Stimulated activated CD4-positive, alpha-beta T cell treated with anti-CD3 and anti-CD28 coated beads, Interleukin-2, amount 100 ng/mL, for 48 hours (primary cell): ENCODE data around the gene PDHA2.
"Not testable (repeated sequence)": the region's sequence is repeated elsewhere in the genome, so short reads cannot be mapped to it uniquely, and the experiment has no call there.

ENCODE experiments used
- DNase-seq, 2 donors: peaks; one replicate each; pipeline ENCODE4 v3.0.0-alpha.2; 2020

Gene PDHA2

GRCh38 chr4:95839891-95840290 is at the start of gene PDHA2:
PDHA2 (plus strand) TSS chr4:95840093; CDS start chr4:95840151, 58 bp downstream.
- no peak for DNase-seq

DNA sequence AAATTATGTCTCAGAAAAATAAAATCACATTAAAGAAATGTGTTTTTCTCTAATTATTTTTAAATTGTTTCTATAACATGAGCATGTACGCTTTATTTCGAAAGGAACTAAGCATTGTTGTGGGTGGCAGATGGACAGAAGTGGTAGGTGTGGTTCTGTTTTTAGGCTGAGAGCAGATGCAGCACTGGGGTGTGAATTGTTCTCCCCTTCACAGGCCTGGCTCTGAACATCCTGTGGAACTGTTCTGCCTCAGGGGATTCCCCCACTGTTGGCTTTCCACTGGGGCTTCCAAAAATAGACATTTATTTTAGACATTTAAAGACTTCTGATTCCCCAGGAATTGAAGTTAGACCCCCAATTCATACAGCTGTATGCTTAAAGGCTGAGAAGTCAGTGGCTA is 41.9 kb upstream of the PDHA2 start:
- DNase-seq = no peak

GRCh38 chr4:95798727-95799126 is 41.2 kb upstream of the PDHA2 start:
- DNase-seq = no peak

DNA sequence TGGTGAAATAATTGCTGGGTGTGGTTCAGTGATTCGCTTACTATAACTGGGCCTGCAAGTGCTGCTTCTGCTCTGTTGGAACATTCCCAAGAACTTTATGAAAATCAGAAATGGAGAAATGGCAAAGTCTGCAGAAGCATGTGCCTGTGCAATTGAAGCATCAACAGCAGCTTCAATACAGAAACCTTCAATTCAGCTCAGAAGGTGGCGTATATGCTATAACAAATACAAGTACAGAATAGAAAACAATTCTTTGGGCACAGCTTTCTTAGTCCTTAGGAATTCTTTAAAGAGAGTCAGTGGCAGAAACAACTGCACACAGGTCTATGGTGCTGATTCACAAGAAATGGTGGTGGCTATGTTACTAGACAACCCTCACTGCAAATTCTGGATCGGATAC is 18.0 kb upstream of the PDHA2 start:
- no peak for DNase-seq

DNA sequence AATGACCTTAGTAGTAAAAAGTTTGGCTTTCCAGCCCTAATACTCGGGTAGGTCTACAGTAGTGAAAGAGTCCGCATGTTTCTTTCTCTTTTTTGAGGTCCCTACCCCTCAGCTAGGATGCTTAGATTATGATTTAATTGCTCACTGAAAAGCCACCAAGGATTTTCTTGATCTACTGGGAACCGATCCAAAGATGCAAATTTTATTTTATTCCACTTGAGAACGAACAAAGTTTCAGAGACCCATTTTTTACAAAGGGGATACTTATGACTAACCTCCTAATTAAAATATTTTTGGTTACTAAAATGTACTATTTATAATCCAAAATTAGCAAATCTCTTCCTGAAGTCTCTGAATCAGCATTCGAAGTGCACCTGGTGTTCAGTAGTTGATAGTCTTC is 14.3 kb upstream of the PDHA2 start:
- DNase-seq = no peak

- no peak for DNase-seq
Observed at GRCh38 chr4:95830651-95831050, 9.2 kb upstream of the PDHA2 start.

DNA sequence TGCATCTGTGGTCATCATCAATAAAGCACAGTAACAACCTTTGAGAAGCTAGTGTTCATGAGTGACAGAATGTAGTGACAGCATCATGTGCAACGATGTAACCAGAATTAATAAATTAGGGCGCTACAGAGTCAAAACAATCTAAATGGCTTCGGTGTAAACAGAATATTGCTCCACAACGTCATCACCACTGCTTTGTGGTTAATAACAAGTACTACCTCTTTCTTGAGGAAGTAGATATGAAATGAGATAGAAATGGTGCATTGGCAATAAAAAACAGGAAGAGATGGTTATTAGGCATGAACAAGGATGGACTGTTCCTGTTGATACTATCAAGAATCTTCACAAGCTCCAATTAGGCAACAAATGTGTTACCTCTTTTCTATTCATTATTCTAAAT is 8.7 kb upstream of the PDHA2 start:
- no peak for DNase-seq

GRCh38 chr4:95833711-95834194 is 6.1 kb upstream of the PDHA2 start:
- DNase-seq = no peak

- no peak for DNase-seq
Observed at GRCh38 chr4:95835672-95836071, 4.2 kb upstream of the PDHA2 start.

DNA sequence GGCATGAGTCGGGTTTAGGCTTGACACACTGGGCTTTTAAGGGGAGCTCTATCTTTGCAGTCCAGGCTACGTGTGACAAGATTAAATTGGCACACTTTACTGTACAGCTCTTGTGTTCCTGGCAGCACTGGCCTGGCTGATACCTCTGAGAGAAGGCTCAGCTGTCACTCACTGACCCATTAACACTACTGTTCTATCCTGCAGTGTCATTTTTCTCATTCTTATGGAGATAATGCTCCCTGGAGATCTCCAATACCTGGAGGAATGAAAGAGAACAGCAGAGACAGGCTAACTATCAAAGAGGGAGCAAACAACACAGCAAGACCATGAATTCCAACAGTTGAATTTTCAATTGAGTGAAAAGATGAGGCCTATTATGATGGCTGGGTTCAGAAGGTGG is 1.7 kb upstream of the PDHA2 start:
- no peak for DNase-seq

DNA sequence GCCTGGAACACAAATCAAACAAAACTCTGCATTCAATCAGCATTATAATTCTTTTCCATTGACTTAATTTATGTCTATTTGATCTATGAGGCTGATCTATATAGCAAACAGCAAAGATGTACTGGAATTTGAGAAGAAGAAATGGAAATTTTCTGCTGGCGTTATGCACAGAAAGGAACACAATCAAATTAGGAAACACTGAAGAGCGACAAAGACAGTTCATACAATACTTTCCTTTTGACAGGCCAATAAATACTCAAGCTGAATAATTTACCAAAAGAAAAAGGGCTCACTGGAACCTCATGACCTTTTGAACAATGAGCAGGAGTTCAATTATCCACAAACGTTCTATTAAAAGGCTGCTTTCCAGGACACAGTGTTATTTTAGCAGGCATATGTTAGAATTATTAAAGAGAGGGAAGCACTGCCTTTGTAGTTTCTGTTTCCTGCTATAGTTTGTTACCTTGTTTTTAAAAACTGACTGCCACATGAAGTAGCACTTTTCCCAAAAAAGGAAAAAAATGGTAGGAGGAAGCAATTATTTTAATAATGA is 8.1 kb downstream of the PDHA2 start:
- no peak for DNase-seq

GRCh38 chr4:95850161-95850560 is 10.3 kb downstream of the PDHA2 start:
- no peak for DNase-seq

DNA sequence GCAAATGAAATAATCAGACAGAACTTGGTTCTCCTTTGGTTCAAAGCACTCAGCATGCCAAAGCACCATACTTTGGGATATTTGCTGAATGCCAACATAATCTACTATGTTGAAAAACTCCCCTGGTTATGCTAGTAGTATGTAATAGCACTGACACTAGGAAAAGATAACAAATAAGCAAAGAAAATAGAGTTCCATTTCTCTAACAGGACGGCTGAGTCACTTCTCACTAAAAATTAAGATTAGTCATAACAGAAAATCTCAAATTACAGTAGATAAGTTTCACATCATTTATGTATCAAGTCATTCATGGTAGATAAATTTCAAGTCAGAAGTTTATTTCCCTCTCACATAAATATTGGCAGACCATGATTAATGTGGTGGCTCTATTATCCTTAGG is 17.9 kb downstream of the PDHA2 start:
- DNase-seq = no peak

GRCh38 chr4:95867919-95868318 is 28.0 kb downstream of the PDHA2 start:
- no peak for DNase-seq

- DNase-seq = not testable (repeated sequence)
Observed at GRCh38 chr4:95869414-95869813, 29.5 kb downstream of the PDHA2 start.

DNA sequence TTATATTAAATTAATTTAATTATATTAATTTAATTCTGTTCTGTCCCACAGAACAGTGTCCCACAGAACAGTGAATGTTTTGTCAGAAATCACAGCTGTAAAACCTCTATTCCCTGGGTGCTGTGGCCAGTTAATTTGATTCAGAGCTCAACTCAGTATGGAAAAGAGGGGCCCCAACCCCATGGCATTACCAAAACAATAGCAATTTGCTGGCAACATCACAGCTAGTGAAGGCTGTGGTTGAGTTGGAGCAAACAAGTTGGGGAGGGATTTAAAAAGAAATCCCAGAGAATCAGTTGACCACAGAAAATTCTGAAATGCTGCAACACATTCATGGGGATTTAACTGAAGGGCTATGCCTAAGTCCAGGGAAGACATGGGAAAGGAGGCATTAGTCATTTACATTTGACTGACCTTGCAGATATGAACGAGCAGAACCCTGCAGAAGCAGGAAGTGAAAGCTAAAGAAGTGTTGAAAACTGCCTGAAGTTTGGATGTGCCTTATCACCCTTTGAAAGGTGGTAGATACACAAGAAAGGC is 30.1 kb downstream of the PDHA2 start:
- DNase-seq = no peak

DNA sequence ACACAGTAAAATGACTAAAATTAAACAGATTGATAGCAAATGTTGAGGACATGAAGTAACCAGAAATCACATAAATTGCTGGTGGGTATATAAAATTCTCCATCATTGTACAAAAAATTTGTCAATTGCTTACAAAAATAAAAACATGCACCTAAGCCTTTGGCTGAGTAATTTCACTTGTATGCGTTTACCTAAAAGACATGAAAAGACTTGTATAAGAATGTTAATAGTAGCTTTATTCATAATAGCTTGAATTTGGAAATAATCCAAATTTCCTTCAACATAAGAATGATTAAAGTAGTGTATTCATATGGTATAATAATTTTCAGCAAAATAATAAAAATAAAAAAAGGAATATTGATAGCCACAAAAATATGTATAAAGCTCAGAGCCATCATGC is 37.7 kb downstream of the PDHA2 start:
- DNase-seq = no peak

DNA sequence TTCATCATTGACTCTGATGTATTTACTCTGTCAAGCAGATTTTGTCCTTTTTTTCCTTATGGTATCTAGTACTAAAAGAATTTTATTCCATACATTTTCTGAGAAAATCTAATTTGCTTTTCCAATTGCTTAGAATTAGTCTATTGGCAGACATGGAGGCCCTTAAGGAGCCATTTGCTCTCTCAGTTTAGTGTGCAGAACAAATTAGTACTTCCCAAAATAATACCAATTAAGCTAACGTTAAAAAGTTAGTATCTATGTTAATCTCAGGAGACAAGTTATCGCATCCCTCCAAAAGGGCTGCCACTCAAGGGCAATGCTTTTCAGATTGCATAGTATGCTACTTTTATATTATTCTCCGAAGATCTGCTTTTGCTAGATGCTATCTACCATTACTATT is 47.7 kb downstream of the PDHA2 start:
- no peak for DNase-seq

GRCh38 chr4:95889662-95890061 is 49.8 kb downstream of the PDHA2 start:
- no peak for DNase-seq
